Testis (tissue), 2 donors: ENCODE data around the gene RGL4.

ENCODE experiments used
- POLR2A ChIP-seq: fragments of 450-650 bp; IDR thresholded peaks from one replicate; pipeline ENCODE4 v1.6.1; 2017; ENCODE audit warnings: antibody characterized with exemption, mild to moderate bottlenecking, moderate library complexity
- TF ChIP-seq, protein P1 (sequence below), 3 experiments: fragments of 450-650 bp in 2 of 3; fragments of 200-600 bp in 1 of 3; sonication (generic) in 1 of 3; IDR thresholded peaks; one replicate each; pipeline ENCODE4 v1.5.1; 2016 to 2019; ENCODE audit warnings: antibody characterized with exemption in 3 of 3, mild to moderate bottlenecking in 2 of 3, moderate library complexity in 1 of 3

DNA sequence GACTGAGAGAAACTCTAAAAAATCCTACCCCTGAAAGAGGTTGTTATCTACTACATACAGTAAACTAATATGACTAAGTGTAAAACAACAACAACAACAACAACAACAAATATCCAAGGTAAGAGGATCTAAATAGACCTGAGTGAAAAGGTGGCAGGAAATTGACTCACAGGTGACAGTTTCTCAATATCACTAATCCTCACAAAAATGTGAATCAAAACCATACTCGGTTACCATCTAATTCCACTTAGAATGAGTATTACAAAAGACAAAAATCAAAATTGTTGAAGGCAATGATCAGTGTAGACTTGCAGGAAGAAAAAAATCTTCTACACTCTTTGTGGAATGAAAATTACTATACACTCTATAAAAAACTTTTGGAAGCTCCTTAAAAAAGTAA lies 17.5 kb downstream of the RGL4 start:
- TF ChIP-seq, protein P1, sequence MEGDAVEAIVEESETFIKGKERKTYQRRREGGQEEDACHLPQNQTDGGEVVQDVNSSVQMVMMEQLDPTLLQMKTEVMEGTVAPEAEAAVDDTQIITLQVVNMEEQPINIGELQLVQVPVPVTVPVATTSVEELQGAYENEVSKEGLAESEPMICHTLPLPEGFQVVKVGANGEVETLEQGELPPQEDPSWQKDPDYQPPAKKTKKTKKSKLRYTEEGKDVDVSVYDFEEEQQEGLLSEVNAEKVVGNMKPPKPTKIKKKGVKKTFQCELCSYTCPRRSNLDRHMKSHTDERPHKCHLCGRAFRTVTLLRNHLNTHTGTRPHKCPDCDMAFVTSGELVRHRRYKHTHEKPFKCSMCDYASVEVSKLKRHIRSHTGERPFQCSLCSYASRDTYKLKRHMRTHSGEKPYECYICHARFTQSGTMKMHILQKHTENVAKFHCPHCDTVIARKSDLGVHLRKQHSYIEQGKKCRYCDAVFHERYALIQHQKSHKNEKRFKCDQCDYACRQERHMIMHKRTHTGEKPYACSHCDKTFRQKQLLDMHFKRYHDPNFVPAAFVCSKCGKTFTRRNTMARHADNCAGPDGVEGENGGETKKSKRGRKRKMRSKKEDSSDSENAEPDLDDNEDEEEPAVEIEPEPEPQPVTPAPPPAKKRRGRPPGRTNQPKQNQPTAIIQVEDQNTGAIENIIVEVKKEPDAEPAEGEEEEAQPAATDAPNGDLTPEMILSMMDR (IDR thresholded peaks at IDR 0.05) = no peak
- no peak for TF ChIP-seq POLR2A
